SK-N-SH treated with all-trans-retinoic acid at 6 μM for 48 hours (cell line): ENCODE results near the gene KRTAP10-2.

Source experiments
- ARNTL ChIP-seq: fragments of 450-650 bp; formaldehyde crosslinking; IDR thresholded peaks from 2 replicates; pipeline ENCODE4 v1.5.0; 2020; ENCODE audit warnings: low read depth, mild to moderate bottlenecking, moderate library complexity, borderline replicate concordance
- CSDC2 ChIP-seq: fragments of 250-450 bp; sonication (Bioruptor Pico); IDR thresholded peaks from 2 replicates; pipeline ENCODE4 v1.5.0; 2020; ENCODE audit warnings: mild to moderate bottlenecking, moderate library complexity
- GLIS3 ChIP-seq: fragments of 250-450 bp; sonication (Bioruptor Pico); IDR thresholded peaks from 2 replicates; pipeline ENCODE4 v1.5.0; 2020; ENCODE audit warnings: mild to moderate bottlenecking, moderate library complexity
- POU6F1 ChIP-seq: fragments of 250-450 bp; sonication (Bioruptor Pico); IDR thresholded peaks from 2 replicates; pipeline ENCODE4 v1.8.0; 2021; ENCODE audit warnings: low read depth, mild to moderate bottlenecking, moderate library complexity, borderline replicate concordance
- RARB ChIP-seq: fragments of 250-450 bp; sonication (Bioruptor Pico); IDR thresholded peaks from 2 replicates; pipeline ENCODE4 v1.8.0; 2021; ENCODE audit warnings: mild to moderate bottlenecking, moderate library complexity
- SNAI2 ChIP-seq: fragments of 250-450 bp; sonication (Bioruptor Pico); IDR thresholded peaks from 2 replicates; pipeline ENCODE4 v1.5.0; 2020; ENCODE audit warnings: mild to moderate bottlenecking, moderate library complexity
- TOX ChIP-seq: fragments of 250-450 bp; sonication (Bioruptor Pico); IDR thresholded peaks from 2 replicates; pipeline ENCODE4 v1.8.0; 2021; ENCODE audit warnings: mild to moderate bottlenecking, moderate library complexity, borderline replicate concordance
- TSHZ2 ChIP-seq: fragments of 250-450 bp; sonication (Bioruptor Pico); IDR thresholded peaks from 2 replicates; pipeline ENCODE4 v1.5.0; 2020; ENCODE audit warnings: mild to moderate bottlenecking, moderate library complexity
- ZC3H10 ChIP-seq: fragments of 250-450 bp; sonication (Bioruptor Pico); IDR thresholded peaks from 2 replicates; pipeline ENCODE4 v1.5.1; 2021; ENCODE audit warnings: mild to moderate bottlenecking, moderate library complexity
- ZFP3 ChIP-seq: fragments of 250-450 bp; sonication (Bioruptor Pico); IDR thresholded peaks from 2 replicates; pipeline ENCODE4 v1.5.0; 2020; ENCODE audit warnings: mild to moderate bottlenecking, moderate library complexity
- ZNF565 ChIP-seq: fragments of 450-650 bp; formaldehyde crosslinking; conservative IDR thresholded peaks from 2 replicates; pipeline ENCODE4 v1.5.0; 2020; ENCODE audit warnings: low read depth, mild to moderate bottlenecking, moderate library complexity
- ZNF8 ChIP-seq: fragments of 450-650 bp; formaldehyde crosslinking; IDR thresholded peaks from 2 replicates; pipeline ENCODE4 v1.5.0; 2020; ENCODE audit warnings: mild to moderate bottlenecking, moderate library complexity
- TF ChIP-seq, protein P1 (sequence below): fragments of 250-450 bp; sonication (Bioruptor Pico); IDR thresholded peaks from 2 replicates; pipeline ENCODE4 v1.5.1; 2020; ENCODE audit warnings: low read depth, mild to moderate bottlenecking, moderate library complexity
- TF ChIP-seq, protein P2 (sequence below): fragments of 250-450 bp; sonication (Bioruptor Pico); IDR thresholded peaks from 2 replicates; pipeline ENCODE4 v1.8.0; 2020; ENCODE audit warnings: mild to moderate bottlenecking, moderate library complexity, borderline replicate concordance

DNA sequence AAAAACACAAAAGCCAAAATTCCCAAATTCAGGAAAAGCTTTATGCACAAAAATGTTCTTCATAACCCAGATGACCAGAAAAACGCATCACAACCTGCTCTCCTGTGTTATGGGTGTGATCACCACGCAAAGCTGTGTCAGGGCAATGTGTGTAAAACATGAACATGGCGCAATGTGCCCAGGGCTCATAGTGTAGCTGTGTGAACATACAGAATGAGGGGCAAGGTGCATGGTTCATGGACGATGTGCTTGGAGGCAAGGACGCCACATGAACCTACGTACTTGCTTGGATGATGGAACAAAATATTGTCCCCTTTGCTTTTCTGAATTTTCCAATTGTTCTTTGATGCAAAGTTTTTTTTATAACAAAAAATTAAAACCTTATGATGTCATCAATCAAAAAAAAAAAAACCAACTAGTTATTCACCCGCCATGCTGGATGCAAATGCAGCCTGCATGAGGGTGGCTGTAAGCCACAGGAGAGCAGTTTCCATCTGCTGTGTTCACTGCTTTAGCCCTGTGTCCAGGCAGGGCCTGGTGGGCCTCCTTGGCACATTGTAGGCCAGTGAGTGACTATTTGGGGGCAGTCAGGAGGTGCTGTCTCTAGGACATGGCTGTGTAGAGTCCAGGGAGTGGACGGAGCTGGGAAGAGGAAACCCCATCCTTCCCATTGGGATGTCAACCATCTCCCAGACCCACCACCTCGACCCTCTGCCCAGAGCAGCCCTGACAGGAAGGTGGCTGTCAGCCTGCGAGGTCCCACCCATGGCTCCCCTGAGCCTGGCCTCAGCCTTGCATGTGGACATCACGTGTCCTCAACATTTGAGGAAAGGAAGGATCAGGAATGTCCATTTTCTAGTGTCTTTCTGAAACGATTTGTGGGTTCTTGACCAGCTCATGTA is 25.0 kb downstream of the KRTAP10-2 start:
- no peak for TF ChIP-seq POU6F1
- no peak for TF ChIP-seq TSHZ2 (CRISPR knock-in tag)
- TF ChIP-seq TOX: no peak
- TF ChIP-seq ZC3H10 (CRISPR knock-in tag): no peak
- TF ChIP-seq ARNTL (CRISPR knock-in tag): no peak
- TF ChIP-seq ZNF8 (CRISPR knock-in tag): no peak
- TF ChIP-seq ZFP3 (CRISPR knock-in tag): no peak
- TF ChIP-seq, protein P1, sequence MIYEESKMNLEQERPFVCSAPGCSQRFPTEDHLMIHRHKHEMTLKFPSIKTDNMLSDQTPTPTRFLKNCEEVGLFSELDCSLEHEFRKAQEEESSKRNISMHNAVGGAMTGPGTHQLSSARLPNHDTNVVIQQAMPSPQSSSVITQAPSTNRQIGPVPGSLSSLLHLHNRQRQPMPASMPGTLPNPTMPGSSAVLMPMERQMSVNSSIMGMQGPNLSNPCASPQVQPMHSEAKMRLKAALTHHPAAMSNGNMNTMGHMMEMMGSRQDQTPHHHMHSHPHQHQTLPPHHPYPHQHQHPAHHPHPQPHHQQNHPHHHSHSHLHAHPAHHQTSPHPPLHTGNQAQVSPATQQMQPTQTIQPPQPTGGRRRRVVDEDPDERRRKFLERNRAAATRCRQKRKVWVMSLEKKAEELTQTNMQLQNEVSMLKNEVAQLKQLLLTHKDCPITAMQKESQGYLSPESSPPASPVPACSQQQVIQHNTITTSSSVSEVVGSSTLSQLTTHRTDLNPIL (CRISPR knock-in tag): no peak
- TF ChIP-seq GLIS3 (CRISPR knock-in tag): no peak
- TF ChIP-seq RARB: no peak
- TF ChIP-seq SNAI2 (CRISPR knock-in tag): no peak
- TF ChIP-seq, protein P2, sequence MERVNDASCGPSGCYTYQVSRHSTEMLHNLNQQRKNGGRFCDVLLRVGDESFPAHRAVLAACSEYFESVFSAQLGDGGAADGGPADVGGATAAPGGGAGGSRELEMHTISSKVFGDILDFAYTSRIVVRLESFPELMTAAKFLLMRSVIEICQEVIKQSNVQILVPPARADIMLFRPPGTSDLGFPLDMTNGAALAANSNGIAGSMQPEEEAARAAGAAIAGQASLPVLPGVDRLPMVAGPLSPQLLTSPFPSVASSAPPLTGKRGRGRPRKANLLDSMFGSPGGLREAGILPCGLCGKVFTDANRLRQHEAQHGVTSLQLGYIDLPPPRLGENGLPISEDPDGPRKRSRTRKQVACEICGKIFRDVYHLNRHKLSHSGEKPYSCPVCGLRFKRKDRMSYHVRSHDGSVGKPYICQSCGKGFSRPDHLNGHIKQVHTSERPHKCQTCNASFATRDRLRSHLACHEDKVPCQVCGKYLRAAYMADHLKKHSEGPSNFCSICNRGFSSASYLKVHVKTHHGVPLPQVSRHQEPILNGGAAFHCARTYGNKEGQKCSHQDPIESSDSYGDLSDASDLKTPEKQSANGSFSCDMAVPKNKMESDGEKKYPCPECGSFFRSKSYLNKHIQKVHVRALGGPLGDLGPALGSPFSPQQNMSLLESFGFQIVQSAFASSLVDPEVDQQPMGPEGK: no peak
- TF ChIP-seq CSDC2 (CRISPR knock-in tag): no peak
- TF ChIP-seq ZNF565: no peak
